Neural progenitor cell (in vitro differentiated cells): ENCODE results near the gene GPR107. TPM values are rescaled to one million over a fixed set of nuclear protein-coding genes. Genes with fewer than 3 reads are reported as not detected.

Source experiments
- DNase-seq: peaks from one replicate; pipeline ENCODE4 v3.0.0-alpha.2; 2016; ENCODE audit warnings: low spot score
- H2AFZ ChIP-seq: fragments of 200-600 bp; sonication (generic); replicated peaks from 2 replicates; pipeline ENCODE4 v1.6.1; 2016; ENCODE audit warnings: antibody characterized with exemption
- H3F3A ChIP-seq: fragments of 200-600 bp; sonication (generic); 2 replicates; pipeline ENCODE4 v1.6.1; 2016; ENCODE audit warnings: antibody characterized with exemption, low read depth
- H3K27ac ChIP-seq: fragments of 200-600 bp; sonication (generic); 2 replicates; pipeline ENCODE4 v1.5.1; 2016; ENCODE audit warnings: mild to moderate bottlenecking
- H3K27me3 ChIP-seq: fragments of 200-600 bp; sonication (generic); 2 replicates; pipeline ENCODE4 v1.6.1; 2016; ENCODE audit warnings: mild to moderate bottlenecking, moderate library complexity
- H3K36me3 ChIP-seq: fragments of 200-600 bp; sonication (generic); 2 replicates; pipeline ENCODE4 v1.5.1; 2016
- H3K4me1 ChIP-seq: fragments of 200-600 bp; sonication (generic); 2 replicates; pipeline ENCODE4 v1.6.1; 2016; ENCODE audit warnings: mixed run types
- H3K4me2 ChIP-seq: fragments of 200-600 bp; sonication (generic); 2 replicates; pipeline ENCODE4 v1.6.1; 2016
- H3K4me3 ChIP-seq: fragments of 200-600 bp; sonication (generic); 2 replicates; pipeline ENCODE4 v1.5.1; 2016
- H3K79me2 ChIP-seq: fragments of 200-600 bp; sonication (generic); 2 replicates; pipeline ENCODE4 v1.6.1; 2016; ENCODE audit warnings: low read depth
- H3K9ac ChIP-seq: fragments of 200-600 bp; sonication (generic); 2 replicates; pipeline ENCODE4 v1.6.1; 2016
- H3K9me3 ChIP-seq: fragments of 200-600 bp; sonication (generic); 2 replicates; pipeline ENCODE4 v1.5.1; 2016; ENCODE audit warnings: low read depth
- H4K20me1 ChIP-seq: fragments of 200-600 bp; sonication (generic); 2 replicates; pipeline ENCODE4 v1.6.1; 2016; ENCODE audit warnings: low read depth
- H3K27ac Mint-ChIP-seq: 3 replicates; pipeline ENCODE4 v1.8.0; 2021; ENCODE audit warnings: mixed read lengths
- H3K27me3 Mint-ChIP-seq: 2 replicates; pipeline ENCODE4 v1.8.0; 2022; ENCODE audit warnings: low read depth, mild to moderate bottlenecking, inconsistent platforms, moderate library complexity, mixed read lengths; ENCODE audit not compliant: insufficient read depth
- H3K36me3 Mint-ChIP-seq: 3 replicates; pipeline ENCODE4 v1.8.0; 2021; ENCODE audit warnings: mixed read lengths
- H3K4me1 Mint-ChIP-seq: 3 replicates; pipeline ENCODE4 v1.8.0; 2021; ENCODE audit warnings: mixed read lengths
- H3K4me3 Mint-ChIP-seq: 3 replicates; pipeline ENCODE4 v1.8.0; 2021; ENCODE audit warnings: mild to moderate bottlenecking, moderate library complexity, mixed read lengths
- H3K9me3 Mint-ChIP-seq: 3 replicates; pipeline ENCODE4 v1.8.0; 2020; ENCODE audit warnings: mixed read lengths
- CTCF ChIP-seq: fragments of 200-600 bp; sonication (generic); IDR thresholded peaks from 2 replicates; pipeline ENCODE4 v1.5.1; 2017; ENCODE audit warnings: antibody characterized with exemption, mild to moderate bottlenecking
- EZH2 ChIP-seq: fragments of 200-600 bp; sonication (generic); IDR thresholded peaks from 2 replicates; pipeline ENCODE4 v1.6.1; 2017; ENCODE audit warnings: antibody characterized with exemption, mild to moderate bottlenecking, moderate library complexity
- EZH2phosphoT487 ChIP-seq: fragments of 200-600 bp; sonication (generic); IDR thresholded peaks from 2 replicates; pipeline ENCODE4 v1.6.1; 2017; ENCODE audit warnings: antibody characterized with exemption
- total RNA-seq: library from RNA; depleted of rRNA; stranded (reverse); fragments of >200 nt; gene quantifications from 2 replicates; pipeline ENCODE4 v1.2.3, GENCODE V29; 2015; ENCODE audit warnings: low replicate concordance

The GPR107 gene
- total RNA-seq, 1 donor from 2014 or later: 33.8 TPM

- no peaks in the 10 kb centered on the region for H4K20me1 ChIP-seq
- no peak overlapping the region for H3K4me2 ChIP-seq
- TF ChIP-seq EZH2 (no peak), CTCF (no peak), EZH2phosphoT487 (no peak)
- Mint-ChIP-seq H3K27ac (no peak overlapping the region), H3K36me3 (no peaks in the 10 kb centered on the region), H3K4me3 (peak overlapping the region; percentile 52), H3K4me1 (peaks cover 17% of the 10 kb centered on the region), H3K27me3 (peaks cover 8% of the 10 kb centered on the region), H3K9me3 (no peaks in the 10 kb centered on the region)
- H3K27me3 ChIP-seq: no peaks in the 10 kb centered on the region
- H3K36me3 ChIP-seq: no peaks in the 10 kb centered on the region
- no peak overlapping the region for H3K4me3 ChIP-seq
- H3K27ac ChIP-seq: no peak overlapping the region
- DNase-seq: no peak
- H3K9me3 ChIP-seq: no peaks in the 10 kb centered on the region
- no peaks in the 10 kb centered on the region for H3K79me2 ChIP-seq
- H3K9ac ChIP-seq: no peak overlapping the region
- peaks cover 1% of the 10 kb centered on the region for H3K4me1 ChIP-seq
- H2AFZ ChIP-seq: no peak overlapping the region
- H3F3A ChIP-seq: no peaks in the 10 kb centered on the region
Measured at GRCh38 chr9:130147910-130148309, 94.2 kb downstream of the GPR107 start.

DNA sequence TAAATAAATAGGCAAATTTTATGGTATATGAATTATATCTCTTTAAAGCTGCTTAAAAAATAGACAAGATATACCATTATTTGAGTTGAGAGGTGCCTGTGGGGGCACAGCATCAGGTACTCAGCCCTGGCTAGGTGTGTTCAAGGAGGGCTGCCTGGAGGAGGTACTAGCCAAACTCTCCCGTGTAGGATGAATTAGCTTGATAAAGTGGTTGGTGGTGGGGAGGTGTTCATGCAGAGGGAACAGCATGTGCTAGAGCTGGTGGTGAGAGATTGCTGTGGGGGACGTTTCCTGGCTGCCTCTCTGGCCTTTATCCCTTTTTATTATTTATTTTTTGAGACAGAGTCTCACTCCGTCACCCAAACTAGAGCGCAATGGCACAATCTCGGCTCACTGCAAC, 95.3 kb downstream of the GPR107 start:
- no peaks in the 10 kb centered on the region for H3F3A ChIP-seq
- H3K36me3 Mint-ChIP-seq: no peaks in the 10 kb centered on the region
- H3K27ac ChIP-seq: no peak overlapping the region
- TF ChIP-seq CTCF: no peak
- no peak for TF ChIP-seq EZH2phosphoT487
- no peaks in the 10 kb centered on the region for H3K27me3 ChIP-seq
- H3K9me3 ChIP-seq: no peaks in the 10 kb centered on the region
- H3K27me3 Mint-ChIP-seq: peaks cover 8% of the 10 kb centered on the region
- H3K4me1 ChIP-seq: no peaks in the 10 kb centered on the region
- H3K4me2 ChIP-seq: no peak overlapping the region
- no peak overlapping the region for H3K9ac ChIP-seq
- no peaks in the 10 kb centered on the region for H3K79me2 ChIP-seq
- no peak overlapping the region for H2AFZ ChIP-seq
- H3K4me1 Mint-ChIP-seq: peaks cover 7% of the 10 kb centered on the region
- DNase-seq: no peak
- H3K36me3 ChIP-seq: no peaks in the 10 kb centered on the region
- H3K27ac Mint-ChIP-seq: no peak overlapping the region
- H3K4me3 ChIP-seq: no peak overlapping the region
- no peaks in the 10 kb centered on the region for H4K20me1 ChIP-seq
- no peak overlapping the region for H3K4me3 Mint-ChIP-seq
- H3K9me3 Mint-ChIP-seq: no peaks in the 10 kb centered on the region

DNA sequence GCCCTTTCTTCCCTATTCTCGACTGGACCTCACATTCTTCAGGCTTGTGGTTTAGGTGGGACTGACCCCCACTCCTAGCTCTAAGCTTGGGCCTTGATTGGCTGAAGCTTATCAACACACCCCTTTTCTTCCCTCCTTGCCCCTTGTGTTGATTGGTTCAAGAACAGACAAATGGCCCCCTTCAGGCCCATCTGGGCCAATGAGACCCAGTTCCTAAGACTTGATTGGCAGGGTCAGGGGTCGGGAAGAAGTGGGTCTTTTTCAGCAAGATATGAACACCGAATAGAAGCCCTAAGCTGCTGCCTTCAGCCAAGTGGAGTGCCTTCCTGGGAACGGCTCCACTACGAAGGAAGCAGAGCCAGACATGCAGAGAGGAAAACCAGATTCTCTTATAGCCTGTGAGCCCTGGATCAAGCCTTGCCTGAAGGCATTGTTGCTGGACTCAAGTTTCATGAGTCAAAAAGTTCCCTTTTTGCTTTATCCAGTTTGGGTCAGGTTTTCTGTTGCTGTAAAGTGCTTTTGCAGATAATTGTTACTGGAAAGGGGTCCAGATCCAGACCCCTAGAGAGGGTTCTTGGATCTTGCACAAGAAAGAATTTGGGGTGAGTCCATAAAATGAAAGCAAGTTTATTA, 96.1 kb downstream of the GPR107 start:
- DNase-seq: no peak
- H3K4me3 Mint-ChIP-seq: no peak overlapping the region
- no peaks in the 10 kb centered on the region for H3K27me3 ChIP-seq
- H3K4me1 Mint-ChIP-seq: peaks cover 2% of the 10 kb centered on the region
- no peaks in the 10 kb centered on the region for H4K20me1 ChIP-seq
- H3K79me2 ChIP-seq: no peaks in the 10 kb centered on the region
- H2AFZ ChIP-seq: no peak overlapping the region
- peaks cover 8% of the 10 kb centered on the region for H3K27me3 Mint-ChIP-seq
- no peaks in the 10 kb centered on the region for H3K36me3 ChIP-seq
- H3F3A ChIP-seq: no peaks in the 10 kb centered on the region
- no peak overlapping the region for H3K4me3 ChIP-seq
- no peaks in the 10 kb centered on the region for H3K9me3 ChIP-seq
- TF ChIP-seq EZH2phosphoT487 (no peak), CTCF (no peak), EZH2 (no peak)
- no peaks in the 10 kb centered on the region for H3K36me3 Mint-ChIP-seq
- H3K9ac ChIP-seq: no peak overlapping the region
- no peak overlapping the region for H3K27ac Mint-ChIP-seq
- no peak overlapping the region for H3K4me2 ChIP-seq
- H3K9me3 Mint-ChIP-seq: no peaks in the 10 kb centered on the region
- H3K4me1 ChIP-seq: no peaks in the 10 kb centered on the region
- H3K27ac ChIP-seq: no peak overlapping the region
